Smooth muscle cell of trachea (primary cell): ENCODE results near the gene HELQ. TPM values are rescaled to one million over a fixed set of nuclear protein-coding genes. Genes with fewer than 3 reads are reported as not detected.

Experiments used
- total RNA-seq: library from RNA; depleted of rRNA; stranded (reverse); fragments of >200 nt; gene quantifications from 2 replicates; pipeline ENCODE4 v1.2.1, GENCODE V29; 2014

The HELQ gene
- total RNA-seq = 18.6 and 22.2 TPM in 2 replicates

GRCh38 chr4:83455281-83456183 is at the start of gene HELQ, which contains the start of gene MRPS18C:
TSS of gene HELQ (minus strand) at chr4:83455823. CDS start at chr4:83455693, 130 bp downstream.
TSS of gene MRPS18C (plus strand) at chr4:83456058. CDS start at chr4:83456078, 20 bp downstream.

GRCh38 chr4:83484500-83485461 is 29.2 kb upstream of the HELQ start, which contains the start of gene ABRAXAS1:
TSS of gene ABRAXAS1 (minus strand) at chr4:83485100. CDS start at chr4:83485072, 28 bp downstream.

Other genes starting within 250 kb of the HELQ start
- gene COQ2, start 171.0 kb downstream of the HELQ start, total RNA-seq = 8.9 and 25.3 TPM in 2 replicates
- gene HPSE, start 121.0 kb downstream of the HELQ start, total RNA-seq = 0.50 and 1.6 TPM in 2 replicates
- gene MRPS18C, start 235 bp upstream of the HELQ start, total RNA-seq = 15.4 and 36.2 TPM in 2 replicates
- 23.8 and 26.0 TPM in 2 replicates for gene ABRAXAS1, start 29.3 kb upstream of the HELQ start, total RNA-seq
- 13.6 and 20.8 TPM in 2 replicates for gene GPAT3, start 80.3 kb upstream of the HELQ start, total RNA-seq